Activated CD8-positive, alpha-beta T cell treated with anti-CD3 and anti-CD28 coated beads for 36 hours (primary cell): ENCODE results near the gene HOXD10. TPM values are rescaled to one million over a fixed set of nuclear protein-coding genes. Genes with fewer than 3 reads are reported as not detected.

Experiments used
- ATAC-seq: fragments of 200-7000 bp; cut with Tn5 transposase; one replicate; pipeline ENCODE4 v1.10.0; 2021; ENCODE audit warnings: mild to moderate bottlenecking, moderate library complexity
- CTCF ChIA-PET: fragments of 350-600 bp; sonication (Branson Sonifier 250); formaldehyde crosslinking; loops from one replicate; lab custom pipeline; 2021; ENCODE audit warnings: antibody characterized with exemption; lab: Charles Lee
- POLR2A ChIA-PET: fragments of 350-600 bp; sonication (Branson Sonifier 250); formaldehyde crosslinking; loops from one replicate; lab custom pipeline; 2021; ENCODE audit warnings: antibody characterized with exemption; lab: Charles Lee
- DNase-seq: peaks from one replicate; pipeline ENCODE4 v3.0.0-alpha.2; 2020
- H3K27ac Mint-ChIP-seq: one replicate; pipeline ENCODE4 v1.8.0; 2021; ENCODE audit warnings: mild to moderate bottlenecking, mixed read lengths
- H3K27me3 Mint-ChIP-seq: one replicate; pipeline ENCODE4 v1.8.0; 2021; ENCODE audit warnings: mixed read lengths
- H3K36me3 Mint-ChIP-seq: one replicate; pipeline ENCODE4 v1.8.0; 2021; ENCODE audit warnings: low read depth, mixed read lengths
- H3K4me1 Mint-ChIP-seq: one replicate; pipeline ENCODE4 v1.8.0; 2021; ENCODE audit warnings: low read depth, mixed read lengths
- H3K4me3 Mint-ChIP-seq: one replicate; pipeline ENCODE4 v1.8.0; 2021; ENCODE audit warnings: mild to moderate bottlenecking, moderate library complexity, mixed read lengths
- H3K9me3 Mint-ChIP-seq: one replicate; pipeline ENCODE4 v1.8.0; 2021; ENCODE audit warnings: mixed read lengths
- CTCF ChIP-seq: fragments of 200-600 bp; IDR thresholded peaks from one replicate; pipeline ENCODE4 v1.8.0; 2022; ENCODE audit warnings: antibody characterized with exemption, mild to moderate bottlenecking
- intact Hi-C: fragments of 100-400 bp; cut with micrococcal nuclease; formaldehyde crosslinking; loops from one replicate; pipeline ENCODE4 v1.10.0; 2022
- total RNA-seq, 2 experiments: library from RNA; stranded (reverse); gene quantifications; one replicate each; pipeline ENCODE4 v1.2.3, GENCODE V29; 2021

HOXD10 gene
- total RNA-seq, 2 experiments from 2014 or later: not detected

GRCh38 chr2:176101216-176101830 lies 15.3 kb upstream of the HOXD10 start:
- ATAC-seq (no peak), DNase-seq (no peak)
- no peak for TF ChIP-seq CTCF
- Mint-ChIP-seq H3K27me3 (peaks cover 89% of the 10 kb centered on the region), H3K36me3 (no peaks in the 10 kb centered on the region), H3K4me1 (peaks cover 27% of the 10 kb centered on the region), H3K9me3 (no peaks in the 10 kb centered on the region), H3K27ac (no peak overlapping the region), H3K4me3 (no peak overlapping the region)
- intact Hi-C loops: no loop called here
- ChIA-PET POLR2A (no interaction called here), CTCF (interaction anchor here (0.9 to 1.3 kb wide), 4 partner anchors 9 to 25 kb away, joined by 3 to 5 read pairs (median 4); no protein-coding TSS in a partner anchor)

- H3K36me3 Mint-ChIP-seq: no peaks in the 10 kb centered on the region
- H3K27me3 Mint-ChIP-seq: peaks cover 86% of the 10 kb centered on the region
- DNase-seq (no peak), ATAC-seq (no peak)
- H3K4me3 Mint-ChIP-seq: no peak overlapping the region
- TF ChIP-seq CTCF: no peak
- intact Hi-C loops: no loop called here
- H3K27ac Mint-ChIP-seq: no peak overlapping the region
- ChIA-PET CTCF (interaction anchor here (0.9 to 1.3 kb wide), 6 partner anchors 9 to 25 kb away, joined by 3 to 6 read pairs (median 4); no protein-coding TSS in a partner anchor), POLR2A (no interaction called here)
- H3K4me1 Mint-ChIP-seq: peaks cover 24% of the 10 kb centered on the region
- H3K9me3 Mint-ChIP-seq: no peaks in the 10 kb centered on the region
These were observed 14.7 kb upstream of the HOXD10 start for GRCh38 chr2:176101842-176102241.

DNA sequence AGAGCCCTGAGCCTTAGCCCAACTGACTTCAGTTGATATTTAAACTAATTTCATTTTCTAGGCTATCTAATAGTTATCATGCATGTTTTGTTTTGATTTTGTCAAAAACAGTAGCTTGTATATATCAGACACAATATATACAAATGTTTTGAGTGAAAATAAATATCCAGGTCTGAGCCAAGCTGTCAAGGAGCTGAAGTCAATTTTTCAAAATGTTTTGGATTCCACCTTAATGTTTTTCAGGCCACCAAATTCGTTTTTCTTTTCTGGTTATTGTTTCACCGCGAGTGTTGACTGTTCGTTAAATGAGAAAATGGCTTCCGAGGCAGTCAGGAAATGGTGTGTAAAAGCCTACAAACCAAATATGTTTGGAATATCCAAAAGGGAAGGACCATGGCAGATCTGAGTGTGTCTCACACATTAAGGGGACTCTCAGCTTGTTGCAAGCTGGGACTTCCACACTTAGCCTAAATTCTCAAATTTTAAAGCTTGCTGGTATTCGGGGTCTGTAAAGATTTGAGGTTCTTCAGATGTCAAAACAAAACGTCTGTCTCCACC lies 14.2 kb upstream of the HOXD10 start:
- H3K4me3 Mint-ChIP-seq: no peak overlapping the region
- ChIA-PET CTCF (interaction anchor here (1.0 to 1.3 kb wide), 5 partner anchors 8 to 414 kb away, joined by 3 to 6 read pairs (median 4); no protein-coding TSS in a partner anchor), POLR2A (no interaction called here)
- intact Hi-C loops: no loop called here
- TF ChIP-seq CTCF: no peak
- ATAC-seq (no peak), DNase-seq (no peak)
- H3K27ac Mint-ChIP-seq: no peak overlapping the region
- peaks cover 22% of the 10 kb centered on the region for H3K4me1 Mint-ChIP-seq
- H3K27me3 Mint-ChIP-seq: peaks cover 86% of the 10 kb centered on the region
- H3K9me3 Mint-ChIP-seq: no peaks in the 10 kb centered on the region
- H3K36me3 Mint-ChIP-seq: no peaks in the 10 kb centered on the region

DNA sequence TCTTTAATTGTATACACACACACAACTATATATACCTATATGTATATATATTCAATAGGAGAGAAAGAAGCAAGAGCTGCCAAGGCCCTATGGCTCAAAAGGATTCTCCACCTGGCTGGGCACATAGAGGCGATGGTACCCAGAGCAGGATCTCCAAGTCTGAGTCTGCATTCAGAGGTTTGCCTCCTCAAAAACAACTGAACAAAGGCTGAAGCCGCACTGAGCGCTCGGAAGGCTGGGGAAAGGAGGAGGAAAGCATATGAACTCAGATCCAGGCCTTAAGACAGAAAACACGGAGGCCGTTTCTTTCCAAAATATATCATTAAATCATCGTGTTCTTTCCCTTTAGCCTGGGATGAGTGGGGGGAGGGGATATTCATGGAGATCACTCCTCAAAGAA lies 13.4 kb upstream of the HOXD10 start:
- H3K27me3 Mint-ChIP-seq: peaks cover 80% of the 10 kb centered on the region
- intact Hi-C loops: no loop called here

More for the DNA sequence above, 13.4 kb upstream of the HOXD10 start:
- DNase-seq (no peak), ATAC-seq (no peak)
- Mint-ChIP-seq H3K9me3 (no peaks in the 10 kb centered on the region), H3K4me1 (peaks cover 18% of the 10 kb centered on the region), H3K27ac (no peak overlapping the region), H3K36me3 (no peaks in the 10 kb centered on the region), H3K4me3 (no peak overlapping the region)
- POLR2A ChIA-PET: no interaction called here
- CTCF ChIA-PET: interaction anchor here (1.2 to 2.8 kb wide), 4 partner anchors 8 to 415 kb away, joined by 3 to 15 read pairs (median 5); no protein-coding TSS in a partner anchor
- TF ChIP-seq CTCF: no peak
